Adipose tissue (tissue), 3 donors: ENCODE measurements around the gene CYBC1. TPM values are rescaled to one million over a fixed set of nuclear protein-coding genes. Genes with fewer than 3 reads are reported as not detected.
"Not testable (repeated sequence)": the region's sequence is repeated elsewhere in the genome, so short reads cannot be mapped to it uniquely, and the experiment has no call there.

ENCODE experiments used
- H3K27ac ChIP-seq: one replicate; pipeline ENCODE4 v1.5.1; 2013; ENCODE audit warnings: low read depth, low read length
- WGBS, 3 donors: extraction: QIAGEN DNeasy Blood & Tissue Kit; methylation state at CpG; one replicate each; pipeline ENCODE4 v1.1.7; 2013; 5-methylcytosine and 5-hydroxymethylcytosine counted together
- polyA plus RNA-seq, 3 donors: library from polyadenylated mRNA; stranded (reverse); fragments of 200-250 nt; gene quantifications; one replicate each; pipeline ENCODE4 v1.2.3, GENCODE V29; 2013
- donor health status: healthy with polysubstance abuse.
- donor health status: Bipolar disorder and iron deficiency.
- donor health status: healthy.

Gene CYBC1
- polyA plus RNA-seq, 3 donors, result 42.5 to 70.0 (median 43.6) TPM

- 26 to 37% (median 31%) methylated on average over 10 of the region's 10 CpGs for WGBS, 3 donors
- peak overlapping the region; percentile 91 for H3K27ac ChIP-seq
Observed at GRCh38 chr17:82457073-82457928, 6.7 kb upstream of the CYBC1 start.

GRCh38 chr17:82453706-82454105, 3.2 kb upstream of the CYBC1 start:
- WGBS, 3 donors, result 94 to 95% (median 94%) methylated on average over 18 to 21 of the region's 21 CpGs
- not testable (repeated sequence) for H3K27ac ChIP-seq

- H3K27ac ChIP-seq, result not testable (repeated sequence)
- 82 to 91% (median 84%) methylated on average over 7 of the region's 7 CpGs for whole genome bisulfite sequencing, 3 donors
Observed at GRCh38 chr17:82453151-82453550, 2.6 kb upstream of the CYBC1 start.

GRCh38 chr17:82452162-82452561, 1.6 kb upstream of the CYBC1 start:
- H3K27ac ChIP-seq, result no peak overlapping the region
- WGBS, 3 donors, result 87 to 93% (median 93%) methylated on average over 3 of the region's 3 CpGs

GRCh38 chr17:82449883-82450356, 632 bp downstream of the CYBC1 start:
- H3K27ac ChIP-seq, result peak overlapping the region; percentile 38
- WGBS, 3 donors, result 36 to 54% (median 37%) methylated on average over 18 of the region's 18 CpGs

- H3K27ac ChIP-seq, result peak overlapping the region; percentile 38
- WGBS, 3 donors, result 40 to 75% (median 43%) methylated on average over 30 of the region's 30 CpGs
Observed at GRCh38 chr17:82449131-82449882, 1.2 kb downstream of the CYBC1 start.

- 86 to 92% (median 90%) methylated on average over 11 of the region's 11 CpGs for WGBS, 3 donors
- no peak overlapping the region for H3K27ac ChIP-seq
Observed at GRCh38 chr17:82447876-82448275, 2.7 kb downstream of the CYBC1 start.

GRCh38 chr17:82446649-82447048, 3.9 kb downstream of the CYBC1 start:
- 77 to 88% (median 86%) methylated on average over 12 of the region's 12 CpGs for WGBS, 3 donors
- no peak overlapping the region for H3K27ac ChIP-seq

GRCh38 chr17:82446124-82446523, 4.4 kb downstream of the CYBC1 start:
- 85 to 88% (median 87%) methylated on average over 15 of the region's 15 CpGs for WGBS, 3 donors

GRCh38 chr17:82445542-82445941, 5.0 kb downstream of the CYBC1 start:
- no peak overlapping the region for H3K27ac ChIP-seq
- WGBS, 3 donors, result 73 to 77% (median 76%) methylated on average over 13 of the region's 13 CpGs

More at GRCh38 chr17:82446124-82446523, 4.4 kb downstream of the CYBC1 start:
- H3K27ac ChIP-seq, result no peak overlapping the region

GRCh38 chr17:82444941-82445521, 5.5 kb downstream of the CYBC1 start:
- WGBS, 3 donors, result 42 to 56% (median 43%) methylated on average over 17 to 19 of the region's 19 CpGs
- H3K27ac ChIP-seq, result no peak overlapping the region

GRCh38 chr17:82444284-82444893, 6.2 kb downstream of the CYBC1 start:
- WGBS, 3 donors, result 81 to 90% (median 90%) methylated on average over 35 of the region's 35 CpGs
- H3K27ac ChIP-seq, result no peak overlapping the region

- H3K27ac ChIP-seq, result no peak overlapping the region
- WGBS, 3 donors, result 57 to 86% (median 85%) methylated on average over 28 to 35 of the region's 40 CpGs
Observed at GRCh38 chr17:82443465-82444283, 6.9 kb downstream of the CYBC1 start.

- WGBS, 3 donors, result 78 to 91% (median 85%) methylated on average over 27 to 28 of the region's 28 CpGs
- no peak overlapping the region for H3K27ac ChIP-seq
Observed at GRCh38 chr17:82442643-82443464, 7.7 kb downstream of the CYBC1 start.

- 82 to 87% (median 85%) methylated on average over 27 of the region's 27 CpGs for WGBS, 3 donors
- no peak overlapping the region for H3K27ac ChIP-seq
Observed at GRCh38 chr17:82441691-82442487, 8.7 kb downstream of the CYBC1 start.

- WGBS, 3 donors, result 62 to 70% (median 63%) methylated on average over 13 to 17 of the region's 17 CpGs
- peak overlapping the region; percentile 29 for H3K27ac ChIP-seq
Observed at GRCh38 chr17:82440991-82441627, 9.4 kb downstream of the CYBC1 start.
